ENCODE data around the gene SMCHD1.
"Not testable (repeated sequence)": the region's sequence is repeated elsewhere in the genome, so short reads cannot be mapped to it uniquely, and the experiment has no call there.

Gene SMCHD1

GRCh38 chr18:2715990-2716389, 60.5 kb downstream of the SMCHD1 start:
- DNase-seq (ENCODE audit: low read depth in 3 of 3, low spot score in 1 of 3): no peak

DNA sequence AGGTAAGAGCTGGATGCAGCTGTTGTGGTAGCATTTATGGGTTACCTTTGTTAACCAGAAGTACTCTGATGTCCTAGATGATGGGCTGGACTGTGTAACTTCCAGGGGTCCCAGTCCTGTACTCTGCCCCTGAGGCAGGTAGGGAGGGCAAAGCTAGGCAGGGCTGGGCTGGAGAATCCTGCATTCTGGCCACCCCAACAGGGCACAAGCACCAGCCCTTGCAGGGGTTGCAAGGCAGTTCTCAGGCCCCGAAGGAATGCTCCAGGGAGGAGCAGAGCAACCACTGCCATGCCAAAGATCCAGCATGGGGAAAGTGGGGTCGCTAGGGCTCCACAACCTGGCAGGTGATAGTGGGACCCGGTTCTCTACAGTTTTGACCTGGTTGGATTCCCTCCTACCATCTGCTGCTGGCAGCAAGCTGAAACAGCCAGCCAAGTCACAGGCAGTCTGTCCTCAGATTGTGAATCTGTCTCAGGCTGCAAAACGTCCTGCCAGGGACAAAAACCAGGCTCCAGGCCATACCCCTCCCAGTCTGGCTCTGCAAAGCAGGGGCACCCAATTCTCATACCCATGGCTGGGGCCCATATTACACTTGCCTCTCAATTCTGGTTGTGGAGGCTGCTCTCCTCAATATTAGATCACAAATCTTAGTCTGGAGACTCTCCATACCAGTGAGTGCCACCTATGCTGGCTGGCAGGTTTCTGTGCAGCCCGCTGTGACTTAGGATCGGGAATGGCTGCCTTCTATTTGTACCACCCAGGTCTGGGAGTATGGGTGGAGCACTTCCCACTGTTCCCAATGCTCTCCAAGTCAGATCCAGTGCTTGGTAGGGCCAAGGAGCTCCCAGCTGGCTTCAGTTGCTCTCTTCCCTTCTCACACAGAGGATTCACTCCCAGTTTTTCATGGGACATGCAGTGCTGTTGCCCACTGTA, 61.1 kb downstream of the SMCHD1 start:
- no peak for DNase-seq (ENCODE audit: low read depth in 3 of 3, low spot score in 1 of 3)

GRCh38 chr18:2717407-2717806, 61.9 kb downstream of the SMCHD1 start:
- no peak for DNase-seq (ENCODE audit: low read depth in 3 of 3, low spot score in 1 of 3)

DNA sequence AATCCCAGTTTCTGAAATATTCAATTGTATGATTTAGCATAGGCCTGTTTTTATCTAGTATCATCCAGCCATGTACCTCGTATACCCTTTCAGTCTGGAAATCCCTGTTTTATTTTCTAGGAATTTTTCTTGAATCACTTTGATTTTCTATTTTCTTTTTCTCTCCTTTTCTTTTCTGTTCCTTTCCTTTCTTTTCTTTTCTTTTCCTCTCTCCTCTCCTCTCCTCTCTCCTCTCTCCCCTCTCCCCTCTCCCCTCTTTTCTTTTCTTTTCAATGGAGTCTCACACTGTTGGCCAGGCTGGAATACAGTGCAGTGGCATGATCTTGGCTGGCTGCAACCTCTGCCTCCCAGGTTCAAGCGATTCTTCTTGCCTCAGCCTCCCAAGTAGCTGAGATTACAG, 63.5 kb downstream of the SMCHD1 start:
- DNase-seq (ENCODE audit: low read depth in 3 of 3, low spot score in 1 of 3): no peak

DNA sequence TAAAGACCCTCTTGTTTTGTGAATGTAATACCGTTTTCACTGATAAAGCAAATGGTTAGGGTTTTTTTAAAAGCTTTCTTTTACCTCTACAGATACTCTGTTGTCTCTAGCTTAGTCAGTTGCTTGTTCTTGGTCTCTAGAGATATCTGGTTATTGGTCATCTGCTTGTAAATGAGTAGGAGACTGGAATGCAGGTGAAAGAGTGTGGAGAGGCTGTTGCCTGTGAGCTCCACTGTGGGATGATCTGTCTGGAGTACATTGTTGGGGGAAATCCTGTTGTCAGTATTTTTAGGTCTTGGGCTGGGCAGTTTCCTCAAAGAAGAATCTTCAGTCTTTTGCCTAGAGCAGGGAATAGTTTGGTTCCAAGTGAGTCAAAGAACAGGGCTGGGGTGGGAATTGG, 67.7 kb downstream of the SMCHD1 start:
- DNase-seq (ENCODE audit: low read depth in 3 of 3, low spot score in 1 of 3): no peak

- DNase-seq (ENCODE audit: low read depth in 3 of 3, low spot score in 1 of 3): no peak
Measured at GRCh38 chr18:2729757-2730156, 74.2 kb downstream of the SMCHD1 start.

- no peak for DNase-seq (ENCODE audit: low read depth in 3 of 3, low spot score in 1 of 3)
Measured at GRCh38 chr18:2736823-2737222, 81.3 kb downstream of the SMCHD1 start.

- DNase-seq (ENCODE audit: low read depth in 3 of 3, low spot score in 1 of 3): not testable (repeated sequence)
Measured at GRCh38 chr18:2740082-2740481, 84.6 kb downstream of the SMCHD1 start.

DNA sequence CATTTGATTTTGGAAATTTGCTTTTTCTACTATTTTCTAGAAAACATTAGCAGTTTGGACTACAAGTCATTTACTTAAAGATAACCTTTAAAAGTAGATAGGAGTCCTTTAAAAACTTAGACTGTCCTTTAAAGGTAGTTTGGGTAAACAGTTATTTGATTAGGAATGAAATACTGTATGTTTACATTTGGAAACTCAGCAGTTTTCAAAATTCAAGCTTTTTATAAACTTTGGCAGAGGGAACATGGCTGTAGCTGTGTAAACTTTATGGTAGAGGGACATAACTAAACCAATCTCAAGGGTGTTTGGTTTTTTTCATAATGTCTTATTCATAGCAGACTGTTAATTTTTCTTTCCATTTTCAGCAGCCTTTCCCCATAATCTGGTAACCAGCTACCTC, 90.7 kb downstream of the SMCHD1 start:
- DNase-seq (ENCODE audit: low read depth in 3 of 3, low spot score in 1 of 3): no peak

GRCh38 chr18:2758309-2758708, 102.8 kb downstream of the SMCHD1 start:
- no peak for DNase-seq (ENCODE audit: low read depth in 3 of 3, low spot score in 1 of 3)

DNA sequence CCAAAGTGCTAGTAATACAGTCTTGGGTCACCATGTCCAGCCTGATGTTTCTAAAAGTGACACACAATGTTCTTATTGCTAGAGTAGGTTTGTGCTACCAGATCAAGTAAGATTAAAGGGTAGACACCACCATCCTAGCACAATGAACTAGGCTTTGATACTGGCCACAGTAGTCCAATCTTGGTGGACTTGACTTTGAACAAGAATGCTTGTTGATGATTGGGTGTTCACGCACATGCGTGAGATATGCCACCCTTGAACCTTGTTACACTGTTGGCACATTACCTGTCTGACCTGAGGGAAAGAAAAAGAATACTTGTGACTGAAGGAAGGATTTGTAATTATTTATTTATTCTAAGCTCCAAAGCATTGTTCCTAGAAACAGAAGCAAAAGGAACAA, 119.1 kb downstream of the SMCHD1 start:
- no peak for DNase-seq (ENCODE audit: low read depth in 3 of 3, low spot score in 1 of 3)

GRCh38 chr18:2776601-2777000, 121.1 kb downstream of the SMCHD1 start:
- DNase-seq (ENCODE audit: low read depth in 3 of 3, low spot score in 1 of 3): no peak

- no peak for DNase-seq (ENCODE audit: low read depth in 3 of 3, low spot score in 1 of 3)
Measured at GRCh38 chr18:2777241-2777640, 121.7 kb downstream of the SMCHD1 start.

DNA sequence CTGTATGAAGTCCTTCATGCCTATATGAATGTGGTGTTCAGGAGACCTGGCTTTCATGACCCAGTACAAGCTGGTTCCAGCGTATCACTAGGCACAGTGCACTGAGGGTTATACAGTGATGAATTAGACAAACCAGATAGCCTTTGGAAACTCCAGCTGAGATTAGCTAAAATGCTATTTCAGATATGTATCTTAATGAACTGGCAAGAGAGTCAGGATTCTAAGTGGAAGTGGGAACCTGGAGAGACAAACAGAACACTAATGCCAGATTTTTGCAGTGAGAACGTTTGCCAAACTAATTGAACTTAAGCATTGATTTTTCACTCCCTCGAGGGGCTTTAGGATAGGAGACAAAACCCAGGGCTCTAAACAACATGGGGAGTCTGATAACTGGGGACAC, 125.2 kb downstream of the SMCHD1 start:
- no peak for DNase-seq (ENCODE audit: low read depth in 3 of 3, low spot score in 1 of 3)

DNA sequence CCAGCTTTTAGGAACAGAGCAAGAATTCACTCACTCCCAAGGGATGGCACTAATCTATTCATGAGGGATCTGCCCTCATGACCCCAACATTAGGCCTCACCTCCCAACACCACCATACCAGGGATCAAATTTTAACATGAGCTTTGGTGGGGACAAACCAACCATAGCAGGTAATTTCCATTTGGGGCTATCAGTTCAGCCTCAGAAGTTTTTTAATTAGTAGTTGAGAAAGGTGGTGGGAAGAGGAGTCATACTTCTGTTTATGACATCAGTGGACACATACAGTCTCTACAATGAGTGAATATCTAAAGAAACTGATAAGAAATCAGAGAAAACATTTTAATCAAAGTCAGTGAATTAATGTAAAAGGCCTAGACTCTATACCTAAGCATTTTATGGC, 131.7 kb downstream of the SMCHD1 start:
- DNase-seq (ENCODE audit: low read depth in 3 of 3, low spot score in 1 of 3): no peak

DNA sequence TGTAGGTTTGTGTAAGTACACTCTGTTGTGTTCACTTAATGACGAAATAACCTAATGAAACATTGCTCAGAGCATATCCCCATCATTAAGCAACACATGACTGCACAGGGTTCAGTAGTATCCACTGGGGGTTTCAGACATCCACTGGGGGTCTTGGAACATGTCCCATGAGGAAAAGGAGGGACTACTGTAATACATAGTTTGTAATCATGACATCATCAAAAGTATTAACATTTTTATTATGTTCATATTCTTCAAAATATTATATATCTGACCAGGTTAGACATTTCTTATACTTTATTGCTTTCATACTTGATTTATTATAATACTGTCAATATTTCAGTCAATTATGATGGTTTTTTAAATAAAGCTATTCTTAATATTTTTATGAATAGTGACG, 136.9 kb downstream of the SMCHD1 start:
- DNase-seq (ENCODE audit: low read depth in 3 of 3, low spot score in 1 of 3): no peak

DNA sequence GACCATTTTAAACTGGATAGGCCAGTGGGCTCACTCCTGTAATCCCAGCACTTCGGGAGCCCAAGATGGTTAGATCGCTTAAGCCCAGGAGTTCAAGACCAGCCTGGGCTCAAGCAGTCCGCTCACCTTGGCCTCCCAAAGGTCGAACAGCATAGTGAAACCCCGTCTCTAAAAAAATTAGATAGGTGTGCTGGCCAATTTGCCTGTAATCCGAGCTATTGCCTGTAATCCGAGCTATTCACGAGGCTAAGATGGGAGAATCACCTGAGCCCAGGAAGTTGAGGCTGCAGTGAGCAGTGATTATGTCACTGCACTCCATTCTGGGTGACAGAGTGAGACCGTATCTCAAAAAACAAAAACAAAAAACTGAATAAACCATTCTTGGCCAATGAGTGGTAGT, 138.6 kb downstream of the SMCHD1 start:
- DNase-seq (ENCODE audit: low read depth in 3 of 3, low spot score in 1 of 3): no peak

DNA sequence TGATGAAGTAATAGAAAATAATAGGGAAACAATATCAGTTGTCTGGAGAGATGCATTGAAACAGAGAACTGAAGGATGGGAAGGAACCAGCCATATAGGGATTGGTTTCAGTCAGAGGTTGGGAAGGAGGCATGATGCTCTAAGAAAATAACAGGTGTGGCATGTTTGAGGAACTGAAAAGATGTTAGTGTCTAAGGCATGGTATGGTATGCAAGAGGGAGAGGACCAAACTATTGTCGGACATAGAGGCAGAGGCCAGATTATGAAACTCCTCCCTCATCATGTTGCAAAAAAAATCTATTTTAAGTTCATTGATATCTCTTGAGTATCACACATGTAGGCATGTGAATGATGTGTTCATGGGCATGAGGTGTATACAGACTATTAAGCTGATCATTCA, 142.4 kb downstream of the SMCHD1 start:
- DNase-seq (ENCODE audit: low read depth in 3 of 3, low spot score in 1 of 3): no peak

DNA sequence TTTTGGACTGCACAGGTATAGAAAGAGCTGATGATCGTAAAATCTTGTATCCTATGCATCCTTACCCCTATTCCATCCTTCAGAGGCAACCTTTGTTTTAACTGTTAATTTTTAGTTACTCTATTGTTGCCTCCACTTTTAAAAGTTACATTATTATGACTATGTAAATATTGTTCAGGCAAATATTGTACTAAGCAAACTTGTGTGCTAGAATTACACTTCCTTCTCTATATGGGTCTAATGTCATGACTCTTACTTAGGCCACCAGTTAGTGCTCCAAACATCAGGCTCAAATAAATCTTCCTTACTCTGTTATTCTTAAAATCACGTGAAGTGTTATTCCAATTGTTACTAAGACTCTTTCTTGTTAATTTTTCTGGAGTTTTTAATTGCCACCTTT, 143.8 kb downstream of the SMCHD1 start:
- no peak for DNase-seq (ENCODE audit: low read depth in 3 of 3, low spot score in 1 of 3)

DNA sequence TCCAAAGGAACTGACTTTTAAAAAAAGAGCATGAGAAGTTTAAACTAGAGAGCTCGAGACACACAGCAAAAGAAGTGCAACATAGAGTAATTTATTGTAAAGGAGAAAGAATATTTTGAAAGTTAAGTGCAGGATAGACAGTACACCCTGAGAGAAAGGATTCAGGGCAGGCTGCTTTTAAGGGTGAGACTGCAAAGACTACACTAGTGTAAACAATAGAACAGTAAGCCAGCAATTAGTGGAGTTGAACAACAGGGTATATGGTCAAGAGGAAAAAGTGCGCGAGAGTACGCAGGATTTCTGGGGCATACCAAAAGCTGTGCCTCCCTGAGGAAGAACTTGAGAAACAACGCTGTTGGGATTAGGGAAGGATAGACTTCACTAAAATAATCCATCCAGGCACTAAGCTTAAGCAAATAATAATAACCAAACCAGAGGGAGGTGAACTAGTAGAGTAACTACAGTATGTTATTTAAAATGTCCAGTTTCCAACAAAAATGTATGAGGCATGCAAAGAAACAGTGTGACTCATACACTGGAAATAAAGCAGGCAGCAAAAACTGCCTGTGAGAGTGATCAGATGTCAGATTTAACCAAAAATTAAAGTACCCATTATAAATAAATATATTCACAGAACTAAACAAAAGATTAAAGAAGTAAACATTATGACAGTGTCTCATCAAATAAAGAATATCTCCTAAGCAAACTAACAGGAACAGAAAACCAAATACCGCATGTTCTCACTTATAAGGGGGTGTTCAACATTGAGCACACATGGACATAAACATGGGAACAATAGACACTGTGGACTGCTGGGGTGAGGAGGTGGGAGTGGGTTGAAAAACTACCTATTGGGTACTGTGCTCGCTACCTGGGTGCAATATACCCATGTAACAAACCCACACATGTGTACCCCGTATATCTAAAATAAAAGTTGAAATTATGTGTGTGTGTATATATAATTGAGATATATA, 150.7 kb downstream of the SMCHD1 start:
- DNase-seq (ENCODE audit: low read depth in 3 of 3, low spot score in 1 of 3): no peak

- not testable (repeated sequence) for DNase-seq (ENCODE audit: low read depth in 3 of 3, low spot score in 1 of 3)
Measured at GRCh38 chr18:2808640-2809039, 153.1 kb downstream of the SMCHD1 start.

- not testable (repeated sequence) for DNase-seq (ENCODE audit: low read depth in 3 of 3, low spot score in 1 of 3)
Measured at GRCh38 chr18:2809666-2810183, 154.2 kb downstream of the SMCHD1 start.
